ENCODE measurements around the gene DUSP10. TPM values are rescaled to one million over a fixed set of nuclear protein-coding genes. Genes with fewer than 3 reads are reported as not detected.

The DUSP10 gene
- total RNA-seq, 1 donor from 2014 or later = 19.6 TPM

- no peaks in the 10 kb centered on the region for H3K4me1 Mint-ChIP-seq (ENCODE audit: unreplicated experiment)
- no peak overlapping the region for H3K27ac Mint-ChIP-seq
- no peak for TF ChIP-seq CTCF (conservative IDR thresholded peaks at IDR 0.05)
- no peaks in the 10 kb centered on the region for H3K27me3 Mint-ChIP-seq
- no peaks in the 10 kb centered on the region for H3K9me3 Mint-ChIP-seq
- peaks cover 12% of the 10 kb centered on the region for H3K36me3 Mint-ChIP-seq
- DNase-seq (ENCODE audit: extremely low spot score, unreplicated experiment) = no peak
- no peak overlapping the region for H3K4me3 Mint-ChIP-seq
Measured at GRCh38 chr1:221699978-221700519, 41.8 kb downstream of the DUSP10 start.

GRCh38 chr1:221699577-221699976, 42.3 kb downstream of the DUSP10 start:
- no peaks in the 10 kb centered on the region for H3K9me3 Mint-ChIP-seq
- no peak overlapping the region for H3K27ac Mint-ChIP-seq
- no peaks in the 10 kb centered on the region for H3K4me1 Mint-ChIP-seq (ENCODE audit: unreplicated experiment)
- DNase-seq (ENCODE audit: extremely low spot score, unreplicated experiment) = no peak
- H3K36me3 Mint-ChIP-seq = peaks cover 12% of the 10 kb centered on the region
- no peak overlapping the region for H3K4me3 Mint-ChIP-seq
- no peaks in the 10 kb centered on the region for H3K27me3 Mint-ChIP-seq
- TF ChIP-seq CTCF (conservative IDR thresholded peaks at IDR 0.05) = no peak

GRCh38 chr1:221698579-221699349, 43.1 kb downstream of the DUSP10 start:
- no peak for TF ChIP-seq CTCF (conservative IDR thresholded peaks at IDR 0.05)
- Mint-ChIP-seq H3K27ac (no peak overlapping the region), H3K36me3 (peaks cover 12% of the 10 kb centered on the region), H3K4me1 (ENCODE audit: unreplicated experiment) (no peaks in the 10 kb centered on the region), H3K27me3 (no peaks in the 10 kb centered on the region), H3K4me3 (no peak overlapping the region), H3K9me3 (no peaks in the 10 kb centered on the region)
- DNase-seq (ENCODE audit: extremely low spot score, unreplicated experiment) = no peak

DNA sequence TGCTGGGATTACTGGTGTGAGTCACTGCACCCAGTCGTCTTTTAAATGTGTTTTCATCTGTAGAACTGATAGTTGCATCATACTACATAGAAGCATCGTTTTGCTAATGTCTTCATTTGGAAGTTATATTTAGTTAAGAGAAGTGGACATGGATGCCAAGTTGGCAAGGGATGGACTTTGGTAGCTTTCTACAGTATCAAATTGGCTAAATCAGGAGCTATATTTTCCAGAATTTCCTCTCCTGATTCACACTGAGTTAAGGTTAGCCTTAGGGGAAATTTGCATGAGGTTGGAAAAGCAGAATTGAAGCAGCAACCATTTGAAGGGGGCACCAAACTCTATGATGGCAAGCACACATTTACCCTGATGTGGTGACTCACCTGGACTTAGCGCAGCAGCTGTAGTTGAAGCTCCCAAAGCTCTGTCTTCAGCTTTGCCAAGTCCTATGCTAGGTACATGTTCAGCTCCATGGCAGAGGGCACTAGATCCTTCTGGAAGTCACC, 43.9 kb downstream of the DUSP10 start:
- Mint-ChIP-seq H3K4me1 (ENCODE audit: unreplicated experiment) (no peaks in the 10 kb centered on the region), H3K9me3 (no peaks in the 10 kb centered on the region), H3K4me3 (no peak overlapping the region), H3K36me3 (peaks cover 12% of the 10 kb centered on the region), H3K27ac (no peak overlapping the region), H3K27me3 (no peaks in the 10 kb centered on the region)
- TF ChIP-seq CTCF (conservative IDR thresholded peaks at IDR 0.05) = no peak
- DNase-seq (ENCODE audit: extremely low spot score, unreplicated experiment) = no peak

GRCh38 chr1:221696718-221697461, 45.0 kb downstream of the DUSP10 start:
- no peaks in the 10 kb centered on the region for H3K9me3 Mint-ChIP-seq
- no peak overlapping the region for H3K4me3 Mint-ChIP-seq
- no peak for TF ChIP-seq CTCF (conservative IDR thresholded peaks at IDR 0.05)
- no peak for DNase-seq (ENCODE audit: extremely low spot score, unreplicated experiment)
- H3K27me3 Mint-ChIP-seq = no peaks in the 10 kb centered on the region
- H3K4me1 Mint-ChIP-seq (ENCODE audit: unreplicated experiment) = no peaks in the 10 kb centered on the region
- H3K36me3 Mint-ChIP-seq = peaks cover 8% of the 10 kb centered on the region
- H3K27ac Mint-ChIP-seq = no peak overlapping the region

Measured in type B pancreatic cell (in vitro differentiated cells).